GM19035 (cell line): ENCODE results near the gene CPED1.
"Not testable (repeated sequence)": the region's sequence is repeated elsewhere in the genome, so short reads cannot be mapped to it uniquely, and the experiment has no call there.

Experiments used
- ATAC-seq: cut with Tn5 transposase; IDR thresholded peaks from one replicate; pipeline ENCODE4 v1.9.1; 2021; ENCODE audit not compliant: unreplicated experiment

The CPED1 gene

GRCh38 chr7:121278120-121279021, 289.9 kb downstream of the CPED1 start:
- ATAC-seq = peak; percentile 100

- no peak for ATAC-seq
These were observed 290.6 kb downstream of the CPED1 start for GRCh38 chr7:121279060-121279620.

- no peak for ATAC-seq
These were observed 291.3 kb downstream of the CPED1 start for GRCh38 chr7:121279822-121280221.

GRCh38 chr7:121280656-121281055, 292.1 kb downstream of the CPED1 start:
- ATAC-seq = no peak

GRCh38 chr7:121282129-121282528, 293.6 kb downstream of the CPED1 start:
- ATAC-seq = no peak

GRCh38 chr7:121285066-121285667, 296.7 kb downstream of the CPED1 start:
- ATAC-seq = no peak

- no peak for ATAC-seq
These were observed 297.7 kb downstream of the CPED1 start for GRCh38 chr7:121286186-121286585.

- no peak for ATAC-seq
These were observed 298.5 kb downstream of the CPED1 start for GRCh38 chr7:121286742-121287734.

- no peak for ATAC-seq
These were observed 300.4 kb downstream of the CPED1 start for GRCh38 chr7:121288894-121289293.

GRCh38 chr7:121289930-121290329, 301.4 kb downstream of the CPED1 start:
- not testable (repeated sequence) for ATAC-seq

GRCh38 chr7:121294448-121294992, 306.0 kb downstream of the CPED1 start:
- ATAC-seq = no peak

GRCh38 chr7:121297843-121298242, 309.3 kb downstream of the CPED1 start:
- ATAC-seq = no peak

- no peak for ATAC-seq
These were observed 310.3 kb downstream of the CPED1 start for GRCh38 chr7:121298831-121299239.

- ATAC-seq = no peak
These were observed 312.3 kb downstream of the CPED1 start for GRCh38 chr7:121300685-121301420.

GRCh38 chr7:121301446-121302213, 313.1 kb downstream of the CPED1 start:
- ATAC-seq = no peak

GRCh38 chr7:121302214-121302745, 313.8 kb downstream of the CPED1 start:
- ATAC-seq = peak; percentile 85

- ATAC-seq = no peak
These were observed 315.1 kb downstream of the CPED1 start for GRCh38 chr7:121303422-121304101.

GRCh38 chr7:121304102-121304658, 315.7 kb downstream of the CPED1 start:
- ATAC-seq = no peak
